Hematopoietic multipotent progenitor cell treated with erythropoietin and hydrocortisone succinate and interleukin-3 and kit ligand, for 4 days (in vitro differentiated cells): Measurements from ENCODE around the gene BCORL1.
A peak's percentile ranks its signal among the peaks of the same experiment; 100 is the strongest.

Experiments
- DNase-seq: peaks from one replicate; pipeline ENCODE4 v3.0.0-alpha.2; 2015

The BCORL1 gene

GRCh38 chrX:130095249-130096030 is 113.0 kb downstream of the BCORL1 start:
- no peak for DNase-seq

GRCh38 chrX:130097507-130098209 is 115.2 kb downstream of the BCORL1 start:
- DNase-seq, result peak; percentile 83

- DNase-seq, result no peak
These were observed 115.7 kb downstream of the BCORL1 start for GRCh38 chrX:130098210-130098552.

DNA sequence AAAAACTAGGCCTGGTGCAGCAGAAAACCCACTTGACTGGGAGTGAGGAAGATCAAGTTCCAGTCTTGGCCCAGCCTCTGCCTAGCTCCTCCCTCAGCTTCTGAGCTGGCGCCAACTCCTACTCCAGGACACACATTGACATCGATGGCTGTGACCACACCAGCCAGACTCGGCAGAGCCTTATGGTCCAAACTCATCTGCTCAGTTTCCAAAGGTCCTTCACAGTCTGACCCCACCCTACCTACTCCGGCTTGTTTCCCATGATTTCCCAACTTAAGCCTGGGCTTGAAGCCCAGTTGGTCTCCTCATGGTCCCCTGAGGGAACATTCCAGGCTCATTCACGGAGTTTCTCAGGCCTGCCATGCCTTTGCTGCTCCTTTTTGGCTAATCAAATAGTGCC is 117.7 kb downstream of the BCORL1 start:
- peak; percentile 35 for DNase-seq

DNA sequence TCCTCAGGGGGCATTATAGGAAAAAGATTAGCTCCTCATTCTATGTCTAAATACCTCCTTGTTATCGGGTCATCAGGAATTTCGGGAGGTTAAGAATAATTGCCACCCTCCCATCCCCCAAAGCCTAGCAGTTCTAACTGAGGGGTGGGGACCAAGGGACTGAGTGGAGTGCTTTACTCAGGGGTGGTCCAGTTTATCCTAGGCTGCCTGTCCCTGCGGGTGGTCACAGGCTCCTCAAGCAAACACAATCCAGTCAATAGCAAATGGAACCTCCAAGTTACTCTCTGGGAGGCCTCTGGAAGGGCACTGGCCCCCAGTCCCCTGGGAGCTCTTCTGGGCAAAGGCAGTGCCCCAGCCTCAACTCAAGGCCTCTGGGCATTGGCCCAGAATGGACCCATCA is 121.2 kb downstream of the BCORL1 start:
- no peak for DNase-seq

DNA sequence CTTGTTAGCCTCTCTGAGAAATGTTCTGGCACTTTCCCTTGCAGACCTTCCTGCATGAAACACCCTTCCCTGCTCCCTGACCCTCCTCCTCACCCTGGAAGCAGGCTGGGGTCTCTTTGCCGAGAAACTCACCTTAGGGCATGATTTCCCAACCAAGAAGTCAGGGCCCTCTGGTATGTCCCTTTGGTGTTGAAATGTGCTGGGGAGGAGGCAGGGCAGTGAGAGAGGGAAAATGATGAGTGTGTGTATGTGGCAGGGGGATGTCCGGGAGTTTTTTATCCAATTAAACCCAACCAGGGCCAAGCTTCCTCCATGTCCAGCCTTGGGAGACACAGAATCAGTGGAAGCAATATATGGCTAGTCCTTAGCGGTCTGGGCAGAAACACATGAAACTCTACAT is 122.8 kb downstream of the BCORL1 start:
- no peak for DNase-seq

DNA sequence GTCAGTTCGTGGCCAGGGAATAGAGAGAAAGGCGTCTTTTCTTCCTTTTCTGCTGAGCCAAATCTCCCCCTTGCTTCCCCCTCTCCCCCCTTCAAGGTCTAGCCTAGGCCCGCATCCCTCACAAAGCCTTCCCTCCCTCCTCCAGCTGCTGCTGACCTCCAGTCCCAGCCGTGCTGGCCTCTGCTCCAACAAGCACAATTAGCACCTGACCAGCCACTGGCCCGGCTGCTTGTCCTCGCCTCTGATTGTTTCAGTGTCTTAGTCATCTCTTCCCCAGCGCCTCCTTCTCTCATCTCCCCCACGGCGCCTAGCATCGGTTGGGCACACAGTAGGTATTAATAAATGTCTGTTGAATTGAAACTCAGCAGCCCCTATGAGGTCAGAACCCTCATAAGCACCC is 123.6 kb downstream of the BCORL1 start:
- DNase-seq, result no peak
